Measurements from ENCODE around the gene TRPM6.
"Not testable (repeated sequence)": the region's sequence is repeated elsewhere in the genome, so short reads cannot be mapped to it uniquely, and the experiment has no call there.

DNA sequence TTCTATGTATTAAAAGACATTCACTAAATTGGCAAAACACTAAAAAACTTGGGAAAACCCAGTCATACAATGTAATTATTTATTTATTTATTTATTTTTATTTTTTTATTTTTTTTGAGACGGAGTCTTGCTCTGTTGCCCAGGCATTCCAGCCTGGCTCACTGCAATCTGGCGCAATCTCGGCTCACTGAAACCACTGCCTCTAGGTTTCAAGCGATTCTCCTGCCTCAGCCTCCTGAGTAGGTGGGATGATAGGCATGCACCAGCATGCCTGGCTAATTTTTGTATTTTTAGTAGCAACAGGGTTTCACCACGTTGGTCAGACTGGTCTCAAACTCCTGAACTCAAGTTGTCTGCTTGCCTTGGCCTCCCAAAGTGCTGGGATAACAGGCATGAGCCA lies 27.5 kb downstream of the TRPM6 start:
- not testable (repeated sequence) for TF ChIP-seq POLR2A (IDR thresholded peaks at IDR 0.05)
- TF ChIP-seq, protein P1, sequence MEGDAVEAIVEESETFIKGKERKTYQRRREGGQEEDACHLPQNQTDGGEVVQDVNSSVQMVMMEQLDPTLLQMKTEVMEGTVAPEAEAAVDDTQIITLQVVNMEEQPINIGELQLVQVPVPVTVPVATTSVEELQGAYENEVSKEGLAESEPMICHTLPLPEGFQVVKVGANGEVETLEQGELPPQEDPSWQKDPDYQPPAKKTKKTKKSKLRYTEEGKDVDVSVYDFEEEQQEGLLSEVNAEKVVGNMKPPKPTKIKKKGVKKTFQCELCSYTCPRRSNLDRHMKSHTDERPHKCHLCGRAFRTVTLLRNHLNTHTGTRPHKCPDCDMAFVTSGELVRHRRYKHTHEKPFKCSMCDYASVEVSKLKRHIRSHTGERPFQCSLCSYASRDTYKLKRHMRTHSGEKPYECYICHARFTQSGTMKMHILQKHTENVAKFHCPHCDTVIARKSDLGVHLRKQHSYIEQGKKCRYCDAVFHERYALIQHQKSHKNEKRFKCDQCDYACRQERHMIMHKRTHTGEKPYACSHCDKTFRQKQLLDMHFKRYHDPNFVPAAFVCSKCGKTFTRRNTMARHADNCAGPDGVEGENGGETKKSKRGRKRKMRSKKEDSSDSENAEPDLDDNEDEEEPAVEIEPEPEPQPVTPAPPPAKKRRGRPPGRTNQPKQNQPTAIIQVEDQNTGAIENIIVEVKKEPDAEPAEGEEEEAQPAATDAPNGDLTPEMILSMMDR (IDR thresholded peaks at IDR 0.05) = not testable (repeated sequence)
